Trophoblast cell (in vitro differentiated cells and primary cell): Measurements from ENCODE around the gene TMPRSS11B.
A peak's percentile ranks its signal among the peaks of the same experiment; 100 is the strongest.

Experiments
- DNase-seq, 2 donors: peaks; one replicate each; pipeline ENCODE4 v3.0.0-alpha.2; 2016
- H2AFZ ChIP-seq: 2 replicates; pipeline ENCODE4 v1.6.1; 2013; ENCODE audit warnings: low read length, moderate library complexity, mild to moderate bottlenecking; ENCODE audit not compliant: insufficient read depth, poor library complexity
- H2AK5ac ChIP-seq: 2 replicates; pipeline ENCODE4 v1.6.1; 2013; ENCODE audit warnings: mild to moderate bottlenecking, low read length
- H2BK120ac ChIP-seq: 2 replicates; pipeline ENCODE4 v1.6.1; 2013; ENCODE audit warnings: low read length, mild to moderate bottlenecking, moderate library complexity; ENCODE audit not compliant: insufficient read depth, poor library complexity
- H2BK12ac ChIP-seq: 2 replicates; pipeline ENCODE4 v1.6.1; 2013; ENCODE audit warnings: mild to moderate bottlenecking, low read length, moderate library complexity
- H2BK5ac ChIP-seq: 2 replicates; pipeline ENCODE4 v1.6.1; 2013; ENCODE audit warnings: low read length, low read depth, moderate library complexity, mild to moderate bottlenecking; ENCODE audit not compliant: poor library complexity
- H3K14ac ChIP-seq: 2 replicates; pipeline ENCODE4 v1.6.1; 2013; ENCODE audit warnings: mild to moderate bottlenecking, low read length
- H3K18ac ChIP-seq: 2 replicates; pipeline ENCODE4 v1.6.1; 2013; ENCODE audit warnings: mild to moderate bottlenecking, low read length
- H3K23ac ChIP-seq: 2 replicates; pipeline ENCODE4 v1.6.1; 2013; ENCODE audit warnings: low read length
- H3K27ac ChIP-seq: 2 replicates; pipeline ENCODE4 v1.5.1; 2013; ENCODE audit warnings: low read depth, mild to moderate bottlenecking, inconsistent platforms, low read length, moderate library complexity
- H3K27me3 ChIP-seq: 2 replicates; pipeline ENCODE4 v1.6.1; 2013; ENCODE audit warnings: inconsistent platforms, mild to moderate bottlenecking, low read length, moderate library complexity; ENCODE audit not compliant: insufficient read depth
- H3K36me3 ChIP-seq, 2 experiments: 1 replicate in 1 of 2; 2 replicates in 1 of 2; pipeline ENCODE4 v1.6.1; 2013; ENCODE audit warnings: low read length in 2 of 2, mild to moderate bottlenecking in 2 of 2, moderate library complexity in 1 of 2; ENCODE audit not compliant: insufficient read depth in 2 of 2, control insufficient read depth in 1 of 2
- H3K4ac ChIP-seq: 2 replicates; pipeline ENCODE4 v1.6.1; 2013; ENCODE audit warnings: low read depth, mild to moderate bottlenecking, low read length, moderate library complexity
- H3K4me1 ChIP-seq, 2 experiments: 1 replicate in 1 of 2; 2 replicates in 1 of 2; pipeline ENCODE4 v1.6.1; 2013; ENCODE audit warnings: low read length in 2 of 2, mild to moderate bottlenecking in 2 of 2, moderate library complexity in 1 of 2; ENCODE audit not compliant: insufficient read depth in 2 of 2, control insufficient read depth in 1 of 2
- H3K4me2 ChIP-seq: 2 replicates; pipeline ENCODE4 v1.6.1; 2013; ENCODE audit warnings: inconsistent platforms, mild to moderate bottlenecking, low read length, moderate library complexity
- H3K4me3 ChIP-seq: 2 replicates; pipeline ENCODE4 v1.5.1; 2013; ENCODE audit warnings: mild to moderate bottlenecking, low read depth, low read length, inconsistent platforms
- H3K79me1 ChIP-seq: one replicate; pipeline ENCODE4 v1.6.1; 2013; ENCODE audit warnings: low read length
- H3K79me2 ChIP-seq: 2 replicates; pipeline ENCODE4 v1.6.1; 2013; ENCODE audit warnings: low read length, mild to moderate bottlenecking; ENCODE audit not compliant: control insufficient read depth, insufficient read depth, poor library complexity
- H3K9ac ChIP-seq: 2 replicates; pipeline ENCODE4 v1.6.1; 2013; ENCODE audit warnings: mild to moderate bottlenecking, low read length
- H3K9me3 ChIP-seq: 2 replicates; pipeline ENCODE4 v1.6.1; 2013; ENCODE audit warnings: low read depth, mild to moderate bottlenecking, control low read depth, inconsistent platforms, low read length; ENCODE audit not compliant: insufficient read depth
- H4K12ac ChIP-seq: 2 replicates; pipeline ENCODE4 v1.6.1; 2013; ENCODE audit warnings: low read depth, mild to moderate bottlenecking, low read length, moderate library complexity
- H4K8ac ChIP-seq: 2 replicates; pipeline ENCODE4 v1.6.1; 2013; ENCODE audit warnings: low read depth, mild to moderate bottlenecking, low read length, moderate library complexity
- H4K91ac ChIP-seq: one replicate; pipeline ENCODE4 v1.6.1; 2013; ENCODE audit warnings: low read depth, mild to moderate bottlenecking, low read length, moderate library complexity
- WGBS: extraction: QIAGEN DNeasy Blood & Tissue Kit; methylation state at CpG from one replicate; pipeline ENCODE4 v1.1.7; 2013; ENCODE audit warnings: missing lambda C conversion rate; ENCODE audit not compliant: insufficient read length, insufficient coverage; ENCODE audit errors: extremely low coverage; 5-methylcytosine and 5-hydroxymethylcytosine counted together

The TMPRSS11B gene

GRCh38 chr4:68228568-68228967, 16.9 kb downstream of the TMPRSS11B start:
- Histone ChIP-seq H2AFZ (no peak overlapping the region), H2AK5ac (no peak overlapping the region), H3K23ac (no peak overlapping the region), H2BK120ac (no peak overlapping the region), H3K18ac (no peak overlapping the region), H2BK5ac (no peak overlapping the region), H3K79me2 (no peaks in the 10 kb centered on the region), H4K12ac (no peak overlapping the region), H3K9ac (no peak overlapping the region), H3K4ac (no peak overlapping the region), H4K8ac (no peak overlapping the region), H3K4me3 (no peak overlapping the region), H3K27me3 (no peaks in the 10 kb centered on the region), H3K14ac (no peak overlapping the region), H3K4me1 (no peaks in the 10 kb centered on the region), H2BK12ac (no peak overlapping the region), H3K27ac (no peak overlapping the region), H3K36me3 (no peaks in the 10 kb centered on the region), H3K4me2 (no peak overlapping the region), H3K9me3 (no peaks in the 10 kb centered on the region), H3K79me1 (no peaks in the 10 kb centered on the region), H4K91ac (no peak overlapping the region)
- WGBS = no CpG with 5 or more reads among the region's 1 CpG
- no peak for DNase-seq

GRCh38 chr4:68218044-68218443, 27.4 kb downstream of the TMPRSS11B start:
- no peak overlapping the region for H2AFZ ChIP-seq
- H2BK12ac ChIP-seq = no peak overlapping the region
- H4K8ac ChIP-seq = no peak overlapping the region
- WGBS = no CpG with 5 or more reads among the region's 1 CpG
- no peaks in the 10 kb centered on the region for H3K27me3 ChIP-seq
- H2AK5ac ChIP-seq = no peak overlapping the region
- no peak overlapping the region for H3K27ac ChIP-seq
- H3K79me1 ChIP-seq = no peaks in the 10 kb centered on the region
- no peak overlapping the region for H3K23ac ChIP-seq
- no peak overlapping the region for H3K14ac ChIP-seq
- no peak overlapping the region for H3K9ac ChIP-seq
- no peak overlapping the region for H2BK5ac ChIP-seq
- H3K79me2 ChIP-seq = no peaks in the 10 kb centered on the region
- no peaks in the 10 kb centered on the region for H3K4me1 ChIP-seq
- no peaks in the 10 kb centered on the region for H3K36me3 ChIP-seq
- H3K4ac ChIP-seq = no peak overlapping the region
- H4K12ac ChIP-seq = no peak overlapping the region
- no peak overlapping the region for H2BK120ac ChIP-seq
- no peaks in the 10 kb centered on the region for H3K9me3 ChIP-seq
- H4K91ac ChIP-seq = no peak overlapping the region
- no peak overlapping the region for H3K4me2 ChIP-seq
- no peak for DNase-seq
- H3K4me3 ChIP-seq = no peak overlapping the region
- H3K18ac ChIP-seq = no peak overlapping the region

- Histone ChIP-seq H3K4me2 (no peak overlapping the region), H3K9ac (no peak overlapping the region), H3K27me3 (no peaks in the 10 kb centered on the region), H3K27ac (no peak overlapping the region), H2AK5ac (no peak overlapping the region), H2BK5ac (no peak overlapping the region), H2BK120ac (no peak overlapping the region), H3K23ac (no peak overlapping the region), H3K18ac (no peak overlapping the region), H4K91ac (no peak overlapping the region), H2AFZ (no peak overlapping the region), H3K36me3 (no peaks in the 10 kb centered on the region), H3K4me1 (no peaks in the 10 kb centered on the region), H3K79me2 (no peaks in the 10 kb centered on the region), H4K12ac (no peak overlapping the region), H4K8ac (no peak overlapping the region), H3K79me1 (no peaks in the 10 kb centered on the region), H3K14ac (no peak overlapping the region), H3K4me3 (no peak overlapping the region), H3K9me3 (no peaks in the 10 kb centered on the region), H2BK12ac (no peak overlapping the region), H3K4ac (no peak overlapping the region)
- DNase-seq = no peak
These were observed 29.0 kb downstream of the TMPRSS11B start for GRCh38 chr4:68216501-68216900.

- Histone ChIP-seq H3K79me1 (no peaks in the 10 kb centered on the region), H2BK12ac (no peak overlapping the region), H3K4me1 (no peaks in the 10 kb centered on the region), H4K12ac (no peak overlapping the region), H4K8ac (no peak overlapping the region), H2BK120ac (no peak overlapping the region), H2AFZ (no peak overlapping the region), H3K4me2 (no peak overlapping the region), H3K27me3 (no peaks in the 10 kb centered on the region), H4K91ac (no peak overlapping the region), H2BK5ac (no peak overlapping the region), H3K4me3 (no peak overlapping the region), H3K79me2 (no peaks in the 10 kb centered on the region), H3K4ac (no peak overlapping the region), H3K23ac (no peak overlapping the region), H3K9me3 (no peaks in the 10 kb centered on the region), H3K9ac (no peak overlapping the region), H3K36me3 (no peaks in the 10 kb centered on the region), H3K18ac (no peak overlapping the region), H3K27ac (no peak overlapping the region), H3K14ac (no peak overlapping the region), H2AK5ac (no peak overlapping the region)
- peak in 1 of 2 donors; percentile 5 for DNase-seq
- no CpG with 5 or more reads among the region's 1 CpG for WGBS
These were observed 36.5 kb downstream of the TMPRSS11B start for GRCh38 chr4:68209003-68209402.
